ENCODE data around the gene SPOCK2. TPM values are rescaled to one million over a fixed set of nuclear protein-coding genes. Genes with fewer than 3 reads are reported as not detected.
A peak's percentile ranks its signal among the peaks of the same experiment; 100 is the strongest.

The SPOCK2 gene
- total and polyA plus RNA-seq, 2 of the 4 experiments (the other 2 are of a cell fraction): 0.02 TPM; not detected in 1

DNA sequence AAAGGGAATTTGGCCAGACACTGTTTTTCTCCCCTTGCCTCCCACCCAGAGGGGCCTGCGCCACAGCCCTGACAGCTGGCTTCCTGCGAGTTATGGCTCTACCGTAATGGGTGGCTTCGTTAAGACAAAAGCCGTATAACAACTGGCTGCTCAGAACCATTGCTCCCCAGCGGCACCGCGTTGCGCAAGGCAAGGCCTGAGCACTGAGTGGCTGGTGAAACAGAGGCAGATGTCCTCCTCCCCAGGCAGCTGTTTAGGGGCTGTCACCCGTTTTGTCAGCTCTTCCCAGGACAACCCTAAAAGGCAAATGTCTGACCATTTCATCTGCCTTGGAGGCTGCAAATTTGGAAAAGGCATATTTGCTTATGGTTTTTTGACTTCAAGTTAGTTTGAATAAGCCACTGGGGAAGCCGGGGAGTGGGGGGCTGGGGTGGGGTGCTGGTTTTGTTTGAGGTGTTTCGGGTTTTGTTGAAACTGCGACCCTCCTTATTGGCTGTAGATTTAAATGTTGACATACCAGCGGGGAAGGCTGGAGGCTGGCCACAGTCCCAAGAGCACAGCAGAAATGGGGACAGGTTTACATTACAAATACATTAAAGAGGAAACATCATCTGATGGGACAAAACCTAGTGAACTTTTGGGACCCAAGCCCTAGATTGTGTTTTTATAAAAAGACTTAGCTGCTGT, 681 bp upstream of the SPOCK2 start:
- H3K4me2 ChIP-seq (ENCODE audit: low read depth, low read length): no peak overlapping the region
- H3K9me1 ChIP-seq (ENCODE audit: insufficient read depth, low read length): no peaks in the 10 kb centered on the region
- ChIA-PET CTCF (no interaction called here), POLR2A (ENCODE audit: unreplicated experiment) (no interaction called here)
- no peak overlapping the region for H3K23ac ChIP-seq (ENCODE audit: low read depth, low read length)
- no peaks in the 10 kb centered on the region for H3K9me3 ChIP-seq (ENCODE audit: control insufficient read depth, insufficient read depth, low read length)
- H2BK15ac ChIP-seq (ENCODE audit: low read depth, low read length): no peak overlapping the region
- no peak overlapping the region for H2AFZ ChIP-seq (replicated peaks; ENCODE audit: low read length, poor library complexity)
- BruUV-seq (replicated peaks): no TSS peak
- H3K36me3 ChIP-seq (ENCODE audit: control insufficient read depth, insufficient read depth, low read length): 0 out of 2 replicates have a peak, but pooled peaks cover 1% of the 10 kb centered on the region
- no peak overlapping the region for H3K56ac ChIP-seq (ENCODE audit: extremely low read depth, insufficient read depth, low read length)
- H3K18ac ChIP-seq (ENCODE audit: low read depth, low read length): no peak overlapping the region
- no peak overlapping the region for H3K4me3 ChIP-seq (ENCODE audit: insufficient read depth, low read depth, low read length)
- H2AK9ac ChIP-seq (replicated peaks; ENCODE audit: low read depth, low read length, poor library complexity): no peak overlapping the region
- H4K8ac ChIP-seq (ENCODE audit: low read depth in 2 of 2, low read length in 2 of 2): no peak overlapping the region
- no peak overlapping the region for H3K27ac ChIP-seq (ENCODE audit: insufficient read depth, low read length)
- intact Hi-C loops (cut with micrococcal nuclease): no loop called here
- dilution Hi-C loops (cut with HindIII; ENCODE audit: low sequenced_read_pairs, unreplicated experiment): no loop called here
- no peaks in the 10 kb centered on the region for H3K79me1 ChIP-seq (ENCODE audit: low read depth in 1 of 2, low read length in 2 of 2)
- H3K4ac ChIP-seq (ENCODE audit: low read depth, low read length): no peak overlapping the region
- H4K20me1 ChIP-seq (ENCODE audit: insufficient read depth, low read length): no peaks in the 10 kb centered on the region; the same call in 1 of the 2 replicates
- peaks cover 59% of the 10 kb centered on the region for H3K27me3 ChIP-seq (ENCODE audit: control insufficient read depth, insufficient read depth, low read length)
- no peak overlapping the region for H2BK5ac ChIP-seq (ENCODE audit: low read depth, low read length, poor library complexity, severe bottlenecking)
- no peak for TF ChIP-seq MAFK (IDR thresholded peaks at IDR 0.05; ENCODE audit: low read depth, low read length)
- peak; percentile 87 for TF ChIP-seq CEBPB (IDR thresholded peaks at IDR 0.05; ENCODE audit: low read depth, low read length)
- TF ChIP-seq BHLHE40 (IDR thresholded peaks at IDR 0.05; ENCODE audit: low read depth, low read length): no peak
- TF ChIP-seq SMC3 (IDR thresholded peaks at IDR 0.05; ENCODE audit: low read depth, low read length): no peak
- TF ChIP-seq MAZ (IDR thresholded peaks at IDR 0.05; ENCODE audit: borderline replicate concordance, low read depth, low read length): no peak
- no peak for TF ChIP-seq FOS (IDR thresholded peaks at IDR 0.05; ENCODE audit: low read depth, low read length)
- no peak for TF ChIP-seq NFE2L2 (IDR thresholded peaks at IDR 0.05; ENCODE audit: low read depth, low read length)
- no peak for TF ChIP-seq MXI1 (IDR thresholded peaks at IDR 0.05; ENCODE audit: borderline replicate concordance, low read depth, low read length)
- in situ Hi-C loops (cut with MboI; ENCODE audit: low sequenced_read_pairs): no loop called here
- H3K4me1 ChIP-seq (ENCODE audit: control insufficient read depth, insufficient read depth, low read length): peaks cover 5% of the 10 kb centered on the region; the same call in 1 of the 2 replicates
- H4K91ac ChIP-seq (ENCODE audit: insufficient read depth, low read depth, low read length): no peak overlapping the region
- no peak overlapping the region for H4K5ac ChIP-seq (ENCODE audit: low read depth, low read length)
- no peak overlapping the region for H3K9ac ChIP-seq (ENCODE audit: low read depth, low read length)
- no peak overlapping the region for H2AK5ac ChIP-seq (ENCODE audit: low read depth, low read length)
- ATAC-seq (ENCODE audit: low read depth): peak; percentile 21; the same call in 1 of the 2 replicates
- no peak overlapping the region for H3K14ac ChIP-seq (replicated peaks; ENCODE audit: low read depth, low read length)
- 41% methylated on average over 7 of the region's 14 CpGs; no CpG with 5 or more reads in 1 of the 2 experiments for WGBS, 2 experiments (ENCODE audit: extremely low coverage in 2 of 2, insufficient read length in 1 of 2)
- no peak overlapping the region for H2BK20ac ChIP-seq (ENCODE audit: low read depth, low read length)
- no peak overlapping the region for H2BK120ac ChIP-seq (ENCODE audit: low read depth, low read length)
- no peak for DNase-seq
